ENCODE results near the gene KDM2B.

The KDM2B gene

GRCh38 chr12:121503395-121503794 lies 77.4 kb downstream of the KDM2B start:
- Histone ChIP-seq H3K4me1 (ENCODE audit: low read length) (no peaks in the 10 kb centered on the region), H2AFZ (ENCODE audit: low read length) (no peak overlapping the region), H3F3A (ENCODE audit: insufficient read depth, low read length) (no peaks in the 10 kb centered on the region), H3K79me2 (ENCODE audit: low read length) (no peaks in the 10 kb centered on the region), H3K27me3 (replicated peaks; ENCODE audit: insufficient read depth, low read length) (no peaks in the 10 kb centered on the region), H3K9me2 (replicated peaks; ENCODE audit: insufficient read depth, low read length) (no peaks in the 10 kb centered on the region), H3K36me3 (replicated peaks; ENCODE audit: insufficient read depth, low read length) (no peaks in the 10 kb centered on the region), H3K27ac (ENCODE audit: low read length) (no peak overlapping the region), H3K9ac (ENCODE audit: low read length) (no peak overlapping the region), H3K4me2 (ENCODE audit: low read depth, low read length) (no peak overlapping the region), H3K4me3 (ENCODE audit: low read length) (no peak overlapping the region), H4K20me1 (ENCODE audit: insufficient read depth, low read length) (no peaks in the 10 kb centered on the region), H3K9me3 (replicated peaks; ENCODE audit: insufficient read depth, low read length) (no peaks in the 10 kb centered on the region)
- TF ChIP-seq CTCF (IDR thresholded peaks at IDR 0.05; ENCODE audit: low read length): no peak
- no peak for TF ChIP-seq EZH2phosphoT487 (IDR thresholded peaks at IDR 0.05; ENCODE audit: low read length)
- no peak for TF ChIP-seq EZH2 (optimal IDR thresholded peaks at IDR 0.05; ENCODE audit: low read depth, low read length)
- no peak for DNase-seq

- H3K4me1 ChIP-seq (ENCODE audit: low read length): no peaks in the 10 kb centered on the region
- no peaks in the 10 kb centered on the region for H3K36me3 ChIP-seq (replicated peaks; ENCODE audit: insufficient read depth, low read length)
- DNase-seq: no peak
- no peaks in the 10 kb centered on the region for H3K9me2 ChIP-seq (replicated peaks; ENCODE audit: insufficient read depth, low read length)
- no peak overlapping the region for H2AFZ ChIP-seq (ENCODE audit: low read length)
- no peaks in the 10 kb centered on the region for H3K9me3 ChIP-seq (replicated peaks; ENCODE audit: insufficient read depth, low read length)
- no peaks in the 10 kb centered on the region for H4K20me1 ChIP-seq (ENCODE audit: insufficient read depth, low read length)
- no peaks in the 10 kb centered on the region for H3K27me3 ChIP-seq (replicated peaks; ENCODE audit: insufficient read depth, low read length)
- H3F3A ChIP-seq (ENCODE audit: insufficient read depth, low read length): no peaks in the 10 kb centered on the region
- H3K27ac ChIP-seq (ENCODE audit: low read length): no peak overlapping the region
- no peak overlapping the region for H3K9ac ChIP-seq (ENCODE audit: low read length)
- H3K79me2 ChIP-seq (ENCODE audit: low read length): no peaks in the 10 kb centered on the region
- no peak overlapping the region for H3K4me2 ChIP-seq (ENCODE audit: low read depth, low read length)
- no peak overlapping the region for H3K4me3 ChIP-seq (ENCODE audit: low read length)
- TF ChIP-seq EZH2 (optimal IDR thresholded peaks at IDR 0.05; ENCODE audit: low read depth, low read length) (no peak), EZH2phosphoT487 (IDR thresholded peaks at IDR 0.05; ENCODE audit: low read length) (no peak), CTCF (IDR thresholded peaks at IDR 0.05; ENCODE audit: low read length) (no peak)
These were observed 78.9 kb downstream of the KDM2B start for GRCh38 chr12:121501946-121502345.

GRCh38 chr12:121499929-121500793 lies 80.7 kb downstream of the KDM2B start:
- Histone ChIP-seq H3K9me3 (replicated peaks; ENCODE audit: insufficient read depth, low read length) (no peaks in the 10 kb centered on the region), H3K36me3 (replicated peaks; ENCODE audit: insufficient read depth, low read length) (no peaks in the 10 kb centered on the region), H3K4me2 (ENCODE audit: low read depth, low read length) (no peak overlapping the region), H4K20me1 (ENCODE audit: insufficient read depth, low read length) (no peaks in the 10 kb centered on the region), H3K9me2 (replicated peaks; ENCODE audit: insufficient read depth, low read length) (no peaks in the 10 kb centered on the region), H3K27me3 (replicated peaks; ENCODE audit: insufficient read depth, low read length) (no peaks in the 10 kb centered on the region), H2AFZ (ENCODE audit: low read length) (no peak overlapping the region), H3K27ac (ENCODE audit: low read length) (no peak overlapping the region), H3K9ac (ENCODE audit: low read length) (no peak overlapping the region), H3K79me2 (ENCODE audit: low read length) (no peaks in the 10 kb centered on the region), H3F3A (ENCODE audit: insufficient read depth, low read length) (no peaks in the 10 kb centered on the region), H3K4me3 (ENCODE audit: low read length) (no peak overlapping the region), H3K4me1 (ENCODE audit: low read length) (no peaks in the 10 kb centered on the region)
- peak; percentile 30 for DNase-seq
- TF ChIP-seq EZH2 (optimal IDR thresholded peaks at IDR 0.05; ENCODE audit: low read depth, low read length) (no peak), CTCF (IDR thresholded peaks at IDR 0.05; ENCODE audit: low read length) (peak; percentile 59), EZH2phosphoT487 (IDR thresholded peaks at IDR 0.05; ENCODE audit: low read length) (no peak)

Data from MM.1S (cell line).